NT2/D1 (cell line): ENCODE measurements around the gene SBK3.

Experiments
- SUZ12 ChIP-seq: IDR thresholded peaks from 2 replicates; pipeline ENCODE4 v1.6.1; 2011; ENCODE audit not compliant: insufficient read length, insufficient read depth; ENCODE audit errors: extremely low read depth
- YY1 ChIP-seq: IDR thresholded peaks from 2 replicates; pipeline ENCODE4 v1.6.1; 2011; ENCODE audit not compliant: insufficient read length, insufficient read depth

GRCh38 chr19:55528030-55528803 lies 17.1 kb downstream of the SBK3 start:
- TF ChIP-seq YY1 (no peak), SUZ12 (no peak)
